GM19238 (cell line): ENCODE measurements around the gene C1QTNF8.

Experiments used
- DNase-seq: peaks from one replicate; pipeline ENCODE4 v3.0.0; 2011; ENCODE audit warnings: low spot score; ENCODE audit not compliant: insufficient read length

Gene C1QTNF8

DNA sequence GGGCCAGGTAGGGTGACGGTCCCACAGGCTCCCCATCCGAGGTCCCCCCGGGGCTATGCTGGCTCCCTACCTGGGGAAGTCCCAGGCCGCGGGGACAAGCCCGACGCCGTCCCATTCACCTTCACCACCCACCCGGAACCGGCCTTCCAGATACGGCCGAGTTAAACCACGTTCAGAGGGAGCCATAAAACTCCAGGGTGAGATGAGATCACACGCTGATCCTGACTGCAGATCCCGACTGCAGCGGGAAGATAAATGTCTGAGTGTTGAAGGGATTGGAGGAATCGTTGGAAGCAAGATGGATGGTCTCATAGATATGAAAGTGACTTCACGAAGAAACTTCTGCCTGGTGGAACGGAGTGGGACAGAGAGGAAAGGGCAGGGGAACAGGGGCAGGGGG, 13.6 kb upstream of the C1QTNF8 start:
- no peak for DNase-seq

DNA sequence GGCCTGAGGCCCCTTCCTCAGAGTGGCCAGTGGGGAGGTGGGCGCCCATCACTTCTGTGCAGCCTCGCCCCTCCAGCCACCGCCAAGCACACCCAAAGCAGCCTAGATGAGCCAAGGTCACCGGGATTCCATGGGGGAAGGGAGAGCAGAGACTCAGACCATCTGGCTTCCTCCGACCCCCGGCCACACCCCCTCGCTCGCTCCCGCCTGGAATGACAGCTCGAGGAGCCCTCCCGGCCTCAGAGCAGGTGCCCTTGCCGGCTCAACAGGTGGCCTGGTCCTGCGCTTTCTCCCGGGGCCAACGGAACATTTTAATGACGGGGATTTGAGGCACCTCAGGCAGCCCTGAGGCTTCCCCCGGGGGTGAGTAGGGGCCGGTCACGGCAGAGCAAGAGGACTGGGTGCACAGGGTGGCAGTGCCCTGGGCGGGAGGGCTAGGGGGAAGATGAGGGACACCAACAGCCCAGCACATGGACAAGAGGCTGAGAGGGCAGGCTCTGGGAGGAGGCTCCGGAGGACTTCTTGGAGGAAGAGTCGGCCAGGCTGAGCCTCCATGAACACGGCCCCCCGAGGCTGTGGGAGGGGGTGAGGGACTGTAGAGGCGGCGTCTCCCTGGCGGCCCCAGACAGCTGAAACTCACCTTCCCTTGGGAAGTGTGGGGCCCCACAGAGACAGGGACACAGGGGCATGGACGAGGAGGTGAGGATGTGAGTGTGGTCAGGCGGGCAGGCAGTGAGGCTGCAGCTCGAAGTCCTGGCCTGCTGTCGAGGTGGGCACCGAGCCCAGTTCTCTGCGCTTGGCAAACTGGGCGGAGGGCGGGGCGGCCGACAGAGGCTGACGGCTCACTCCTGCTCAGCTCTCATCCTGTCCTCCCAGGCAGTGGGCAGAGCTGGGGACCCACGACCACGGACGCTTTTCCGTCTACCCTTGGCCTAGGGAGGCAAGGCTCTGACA, 12.5 kb upstream of the C1QTNF8 start:
- DNase-seq: no peak

DNA sequence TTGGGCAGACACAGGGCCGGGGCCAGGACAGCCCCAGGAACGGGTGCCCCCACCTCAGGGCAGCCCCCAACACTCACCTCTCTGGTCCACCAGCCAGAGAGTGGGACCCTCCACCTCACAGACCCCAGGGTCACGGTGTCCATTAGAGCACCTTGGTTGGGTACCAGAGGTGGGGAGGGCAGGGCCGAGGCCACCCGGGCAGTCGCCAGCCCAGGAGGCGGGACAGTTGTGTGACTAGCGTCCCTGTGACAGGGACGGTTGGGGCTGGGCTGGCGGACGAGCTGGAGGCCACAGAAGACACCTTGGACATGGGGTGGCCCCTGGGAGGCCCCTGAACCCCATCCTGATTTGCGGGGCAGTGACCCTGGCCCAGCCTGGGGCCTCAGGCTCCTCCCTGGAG, 11.7 kb upstream of the C1QTNF8 start:
- DNase-seq: no peak

DNA sequence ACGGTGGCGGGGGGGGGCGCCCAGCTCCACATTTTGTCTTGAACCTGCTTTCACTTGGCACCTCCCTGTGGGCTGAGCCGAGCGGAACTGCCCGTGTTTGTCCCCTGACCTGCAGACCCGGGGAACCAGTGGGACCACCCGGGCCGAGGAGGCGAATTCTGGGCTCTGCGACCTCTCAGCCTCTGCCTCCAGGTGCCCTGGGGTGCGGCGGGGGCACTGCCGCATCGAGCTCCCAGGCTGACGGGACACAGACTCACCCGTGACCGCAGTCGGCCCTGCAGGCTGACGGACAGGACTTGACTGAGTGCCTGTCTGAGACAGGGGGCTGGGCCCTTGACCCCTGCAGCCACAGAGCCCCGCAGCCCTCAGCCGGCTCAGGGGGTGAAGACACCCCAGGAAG, 11.1 kb upstream of the C1QTNF8 start:
- DNase-seq: no peak

DNA sequence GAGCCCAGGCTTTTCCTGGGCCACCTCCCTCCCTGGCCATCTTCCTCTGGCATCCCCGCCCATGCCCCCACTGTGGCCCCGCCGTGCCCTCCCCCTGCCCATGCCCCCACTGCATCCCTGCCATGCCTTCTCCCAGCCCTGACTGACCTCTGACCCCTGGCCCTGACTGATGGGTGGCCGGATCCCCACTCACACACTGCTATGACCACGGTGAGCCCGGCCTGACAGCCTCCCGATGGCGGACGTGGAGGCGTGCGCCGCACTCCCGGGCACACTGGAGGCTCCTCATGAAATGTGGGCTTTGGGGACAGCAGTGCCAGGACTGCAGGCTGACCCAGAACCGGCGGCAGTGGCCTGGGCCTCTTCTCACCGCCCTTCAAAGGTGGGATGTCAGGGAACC, 10.6 kb upstream of the C1QTNF8 start:
- no peak for DNase-seq

- DNase-seq: peak; percentile 57
These were observed 10.0 kb upstream of the C1QTNF8 start for GRCh38 chr16:1105888-1106620.

DNA sequence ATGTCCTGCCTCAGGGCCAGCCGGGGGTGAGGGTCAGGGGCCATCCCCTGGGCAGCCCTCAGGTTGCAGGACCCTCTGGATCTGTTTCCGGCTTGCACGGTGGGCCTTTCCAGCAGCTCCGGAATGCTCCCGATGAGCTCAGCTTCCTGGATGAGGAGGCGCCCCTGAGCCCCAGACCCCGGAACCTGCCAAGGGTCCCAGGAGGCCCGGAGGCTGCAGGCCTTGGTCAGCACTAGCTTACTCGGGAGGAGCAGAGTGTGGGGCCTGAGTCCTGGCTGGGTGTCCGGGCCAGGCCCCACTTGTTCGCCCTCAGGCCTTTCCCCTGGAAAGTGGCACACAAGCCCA, 7.6 kb upstream of the C1QTNF8 start:
- no peak for DNase-seq

DNA sequence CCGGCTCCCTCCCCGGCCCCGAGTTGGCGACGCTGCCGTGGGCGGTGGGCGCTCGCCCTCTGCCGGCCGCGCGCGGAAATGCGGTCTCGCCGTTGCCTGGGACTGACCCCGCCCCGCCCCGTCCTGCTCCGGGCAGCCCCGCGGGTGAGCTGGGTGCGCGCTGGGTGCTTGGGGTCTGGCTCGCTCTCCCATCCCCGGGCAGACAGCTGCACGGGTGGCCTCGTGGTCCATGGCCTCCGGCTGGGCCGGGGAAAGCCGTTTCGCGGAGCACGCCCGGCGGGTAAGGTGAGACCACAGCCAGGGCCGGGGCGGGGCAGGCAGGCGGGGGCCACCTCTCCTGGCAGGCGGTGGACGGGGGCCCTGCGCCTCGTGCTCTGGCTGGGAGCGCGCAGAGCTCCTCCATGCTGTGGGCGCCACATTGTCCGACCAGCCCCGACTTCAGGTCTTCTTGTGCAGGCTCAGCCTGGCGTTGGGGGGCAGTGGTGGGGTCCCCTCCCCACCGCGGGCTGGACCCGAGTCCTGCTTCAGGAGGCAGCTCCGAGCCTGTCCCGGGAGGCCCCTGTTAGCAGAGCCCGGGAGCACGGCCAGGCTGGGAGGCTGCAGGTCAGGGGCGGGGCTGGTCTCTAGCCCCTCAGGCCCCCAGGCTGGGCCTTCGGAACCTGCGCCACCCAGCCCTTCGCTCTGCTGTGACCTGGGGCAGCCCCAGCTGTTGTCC, 7.0 kb upstream of the C1QTNF8 start:
- peak; percentile 86 for DNase-seq

DNA sequence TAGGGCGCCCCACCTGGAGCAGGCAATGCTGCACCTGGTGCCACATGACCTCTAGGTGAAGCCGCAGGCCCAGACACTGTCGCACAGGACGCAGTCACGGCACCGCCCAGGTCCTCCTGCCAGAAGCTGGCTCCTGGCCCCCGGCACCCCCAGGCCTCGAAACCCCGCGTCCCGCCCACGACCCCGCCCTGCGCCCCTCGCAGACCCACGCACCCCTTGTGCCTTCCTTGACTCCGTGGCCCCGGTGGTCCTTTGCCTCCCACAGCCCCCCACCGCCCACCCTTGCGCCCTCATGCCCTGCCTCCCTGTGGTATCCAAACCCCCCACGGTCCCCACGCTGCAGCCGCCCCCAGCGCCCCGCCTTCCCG, 6.3 kb upstream of the C1QTNF8 start:
- DNase-seq: no peak

GRCh38 chr16:1101573-1102332, 5.7 kb upstream of the C1QTNF8 start:
- DNase-seq: no peak

GRCh38 chr16:1101133-1101532, 5.1 kb upstream of the C1QTNF8 start:
- no peak for DNase-seq

DNA sequence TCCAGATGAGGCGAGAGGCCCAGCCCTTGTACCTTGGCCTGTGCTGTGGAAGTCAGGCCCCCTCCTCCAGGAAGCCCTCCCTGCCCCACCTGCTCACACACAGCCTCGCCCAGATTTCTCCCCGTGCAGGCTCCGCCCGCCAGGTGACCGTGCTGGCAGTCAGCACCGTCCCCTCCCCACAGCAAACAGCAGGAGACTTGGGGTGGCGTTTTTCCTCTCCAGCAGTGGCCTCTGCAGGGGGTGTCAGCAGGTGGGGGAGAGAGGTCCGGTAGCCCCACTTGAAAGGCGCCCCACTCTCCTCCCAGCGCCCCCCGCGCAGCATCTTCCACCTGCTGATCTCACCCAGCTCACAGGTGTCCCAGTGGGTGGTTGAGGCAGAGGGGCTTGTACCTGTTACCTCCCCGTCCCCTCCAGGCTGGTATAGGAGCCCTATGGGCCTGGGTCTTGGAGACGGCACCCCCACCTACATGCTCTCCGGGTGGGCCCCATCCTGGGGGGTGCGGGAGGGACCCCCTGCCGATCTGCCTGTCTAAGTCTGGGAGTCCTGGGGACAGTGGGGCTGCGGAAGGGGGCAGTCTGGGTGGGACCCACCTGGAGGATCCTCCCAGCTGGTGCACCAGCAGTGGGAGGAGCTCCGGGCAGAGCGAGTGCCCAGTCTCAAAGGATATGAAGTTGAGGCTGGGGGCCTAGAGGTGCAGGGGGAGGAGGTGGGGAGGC, 4.2 kb upstream of the C1QTNF8 start:
- DNase-seq: no peak

DNA sequence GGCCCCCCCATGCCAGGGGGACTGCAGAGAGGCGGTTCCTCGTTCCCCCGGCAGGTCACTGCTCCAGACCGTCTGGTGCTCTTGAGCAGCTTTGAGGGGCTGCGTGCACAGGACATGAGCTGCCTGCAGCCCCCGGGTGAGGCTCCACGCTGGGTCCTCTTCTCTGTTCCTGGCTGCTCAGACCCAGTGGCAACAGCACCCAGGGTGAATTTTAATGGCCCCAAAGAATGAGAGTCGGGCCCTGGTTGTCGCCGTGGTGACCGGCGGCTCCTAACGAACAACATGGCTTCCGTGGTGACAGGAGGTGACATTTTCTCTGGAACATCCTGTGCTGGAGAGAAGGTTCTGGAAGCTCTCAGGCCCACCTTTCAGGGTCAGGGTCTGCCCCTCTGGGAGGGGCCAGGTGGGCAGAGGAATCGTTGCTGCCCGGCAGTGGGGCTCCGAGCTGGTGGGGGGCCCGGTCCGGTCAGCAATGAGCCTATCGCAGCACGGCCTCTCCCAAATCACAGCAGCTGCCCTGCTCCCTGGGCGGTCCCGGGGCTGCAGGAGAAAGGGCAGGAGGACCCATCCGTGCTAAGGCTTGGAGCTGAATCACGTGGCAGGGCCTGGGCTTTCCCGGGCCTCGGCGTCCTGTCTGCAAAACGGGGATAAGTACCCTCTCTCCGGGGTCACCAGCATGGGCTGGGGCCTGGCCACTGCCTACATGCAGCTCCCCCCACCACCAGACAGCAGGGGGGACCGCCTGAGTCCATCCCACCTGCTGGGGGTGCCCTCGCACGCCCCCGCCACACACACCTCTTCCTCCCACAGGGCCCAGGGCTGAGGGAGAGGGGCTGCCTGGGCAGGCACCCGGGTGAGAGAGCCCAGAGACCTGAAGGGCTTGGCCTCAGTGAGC, 3.4 kb upstream of the C1QTNF8 start:
- DNase-seq: no peak

GRCh38 chr16:1098266-1098991, 2.4 kb upstream of the C1QTNF8 start:
- DNase-seq: no peak

- DNase-seq: no peak
These were observed 1.8 kb upstream of the C1QTNF8 start for GRCh38 chr16:1097800-1098199.

DNA sequence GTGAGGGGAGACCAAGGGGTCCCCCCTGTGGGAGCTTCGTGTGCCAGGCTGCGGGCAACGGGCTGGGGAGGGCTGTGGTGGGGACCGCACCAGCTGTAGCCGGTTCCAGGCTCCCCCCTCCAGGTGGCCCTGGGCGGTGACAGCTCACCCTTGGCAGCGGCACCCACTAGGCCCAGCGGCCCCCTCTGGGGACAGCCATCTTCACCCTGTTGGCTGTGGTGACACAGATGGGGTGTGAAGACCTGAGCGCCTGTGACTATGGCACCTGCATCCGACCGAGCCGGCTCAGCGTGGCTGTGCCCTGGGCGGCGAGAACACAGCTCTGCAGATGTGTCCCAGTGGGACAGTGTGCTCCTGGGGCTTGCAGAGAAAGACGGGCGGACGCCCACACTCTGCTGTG, 1.1 kb upstream of the C1QTNF8 start:
- no peak for DNase-seq

GRCh38 chr16:1095450-1096168, 435 bp downstream of the C1QTNF8 start:
- DNase-seq: no peak
